K562 (cell line): ENCODE measurements around the gene NKG7. TPM values are rescaled to one million over a fixed set of nuclear protein-coding genes. Genes with fewer than 3 reads are reported as not detected.
A peak's percentile ranks its signal among the peaks of the same experiment; 100 is the strongest.

Experiments
- BCOR ChIP-seq: fragments of 450-650 bp; IDR thresholded peaks from 2 replicates; pipeline ENCODE4 v1.6.1; 2016
- EGR1 ChIP-seq: fragments of 450-650 bp; conservative IDR thresholded peaks from 2 replicates; pipeline ENCODE4 v1.6.1; 2017; ENCODE audit warnings: mild to moderate bottlenecking
- ILK ChIP-seq: fragments of 450-650 bp; IDR thresholded peaks from 2 replicates; pipeline ENCODE4 v1.6.1; 2016; ENCODE audit warnings: missing genetic modification characterization, low read depth, mild to moderate bottlenecking, missing compliant biosample characterization, moderate library complexity, borderline replicate concordance
- KLF13 ChIP-seq: fragments of 450-650 bp; IDR thresholded peaks from 2 replicates; pipeline ENCODE4 v1.6.1; 2016; ENCODE audit warnings: missing genetic modification characterization, low read depth, mild to moderate bottlenecking, missing compliant biosample characterization, moderate library complexity, borderline replicate concordance
- MLLT1 ChIP-seq, 2 experiments: fragments of 450-650 bp; IDR thresholded peaks; 2 replicates each; pipeline ENCODE4 v1.6.1; 2016
- MYC ChIP-seq, 2 experiments: fragments of 250-450 bp in 1 of 2; sonication (Bioruptor Pico) in 1 of 2; IDR thresholded peaks; 2 replicates each; pipeline versions ENCODE4 v1.5.1 to v1.6.1; 2012 to 2021; ENCODE audit warnings: low read depth in 2 of 2, borderline replicate concordance in 1 of 2, improper control_type of control experiment in 1 of 2, low read length in 1 of 2, mild to moderate bottlenecking in 1 of 2, moderate library complexity in 1 of 2
- MYNN ChIP-seq, 2 experiments: sonication (generic); formaldehyde crosslinking in 1 of 2; IDR thresholded peaks; 2 replicates each; pipeline versions ENCODE4 v1.5.0 to v1.6.1; 2016 to 2020; ENCODE audit warnings: antibody characterized with exemption in 1 of 2, missing genetic modification reagents in 1 of 2
- NKRF ChIP-seq: fragments of 450-650 bp; IDR thresholded peaks from 2 replicates; pipeline ENCODE4 v1.6.1; 2016; ENCODE audit warnings: borderline replicate concordance
- NR3C1 ChIP-seq: sonication (generic); formaldehyde crosslinking; IDR thresholded peaks from 2 replicates; pipeline ENCODE4 v1.8.1; 2022; ENCODE audit warnings: missing genetic modification reagents
- POLR2AphosphoS2 ChIP-seq: IDR thresholded peaks from 2 replicates; pipeline ENCODE4 v1.6.1; 2012; ENCODE audit warnings: low read length, improper control_type of control experiment
- RBBP5 ChIP-seq: fragments of 200-600 bp; sonication (generic); IDR thresholded peaks from 2 replicates; pipeline ENCODE4 v1.6.1; 2012; ENCODE audit warnings: borderline replicate concordance, mild to moderate bottlenecking, low read length, control low read depth, inconsistent platforms; ENCODE audit not compliant: insufficient read depth, poor library complexity, severe bottlenecking
- RFX7 ChIP-seq: fragments of 250-450 bp; sonication (Bioruptor Pico); IDR thresholded peaks from 2 replicates; pipeline ENCODE4 v1.5.1; 2021; ENCODE audit warnings: mild to moderate bottlenecking
- RHOXF2B ChIP-seq: fragments of 250-450 bp; sonication (Bioruptor Pico); conservative IDR thresholded peaks from 2 replicates; pipeline ENCODE4 v1.5.1; 2021
- SIN3A ChIP-seq, 2 experiments: fragments of 150-350 bp in 1 of 2; IDR thresholded peaks; 2 replicates each; pipeline ENCODE4 v1.6.1; 2011 to 2016; ENCODE audit warnings: borderline replicate concordance in 2 of 2, low read depth in 2 of 2, low read length in 2 of 2, mild to moderate bottlenecking in 2 of 2, moderate library complexity in 2 of 2; ENCODE audit not compliant: control insufficient read depth in 1 of 2
- SMAD4 ChIP-seq: fragments of 250-450 bp; sonication (Bioruptor Pico); conservative IDR thresholded peaks from 2 replicates; pipeline ENCODE4 v1.8.0; 2021; ENCODE audit warnings: inconsistent platforms, mild to moderate bottlenecking, moderate library complexity
- SRSF3 ChIP-seq: fragments of 200-400 bp; formaldehyde crosslinking; IDR thresholded peaks from 2 replicates; pipeline ENCODE4 v1.6.1; 2016; ENCODE audit warnings: mild to moderate bottlenecking, low read length, moderate library complexity; ENCODE audit not compliant: insufficient read depth
- TBP ChIP-seq: optimal IDR thresholded peaks from 2 replicates; pipeline ENCODE3; 2011; ENCODE audit warnings: low read depth, low read length, improper control_type of control experiment
- ZNF140 ChIP-seq: fragments of 250-450 bp; sonication (Bioruptor Pico); IDR thresholded peaks from 2 replicates; pipeline ENCODE4 v1.8.0; 2021; ENCODE audit warnings: moderate library complexity, mild to moderate bottlenecking, inconsistent platforms
- ZNF740 ChIP-seq, 3 experiments: fragments of 200-800 bp in 1 of 3; sonication (Bioruptor generic) in 1 of 3; sonication (generic) in 1 of 3; formaldehyde crosslinking in 1 of 3; IDR thresholded peaks; 2 replicates each; pipeline versions ENCODE4 v1.6.1 to v1.8.0; 2016 to 2022; ENCODE audit warnings: mild to moderate bottlenecking in 2 of 3, missing compliant biosample characterization in 2 of 3, missing genetic modification characterization in 2 of 3, missing genetic modification reagents in 1 of 3
- polyA plus RNA-seq, 8 experiments: library from polyadenylated mRNA; depleted of rRNA in 4 of 8; stranded (reverse) in 5 of 8; unstranded in 3 of 8; fragments of >200 nt; fragmentation: Nextera tagmentation in 2 of 8; fragmentation: Illumina TruSeq in 1 of 8; extraction: Ambion mirVana in 2 of 8; extraction: Trizol in 1 of 8; gene quantifications; 2 replicates each; pipeline versions ENCODE4 v1.2.1 to v1.2.3, GENCODE V29; 2011 to 2014; ENCODE audit warnings: inconsistent platforms in 1 of 8, missing spikeins in 1 of 8
- total RNA-seq, 7 experiments: library from RNA; depleted of rRNA in 6 of 7; stranded (reverse); fragments of >200 nt in 6 of 7; fragmentation: Illumina TruSeq in 2 of 7; extraction: Trizol in 2 of 7; gene quantifications; 2 replicates each; pipeline versions ENCODE4 v1.2.1 to v1.2.3, GENCODE V29; 2011 to 2021; ENCODE audit warnings: low replicate concordance in 1 of 7

NKG7 gene
- total and polyA plus RNA-seq, 9 of the 15 experiments (the other 6 are each of a cell fraction or from before 2014, with no cell fraction given) = 0.30 to 0.70 (median 0.51) TPM; not detected in 2

GRCh38 chr19:51367565-51368365, 4.7 kb downstream of the NKG7 start (continued):
- TF ChIP-seq NKRF (peak; percentile 85; the same call in 1 of the 2 replicates), ZNF140 (CRISPR knock-in tag) (no peak), ZNF740 (CRISPR knock-in tag; IDR thresholded peaks at IDR 0.05) (0 out of 2 replicates have a peak, but pooled peaks have one; percentile 63), ZNF740 (tag; IDR thresholded peaks at IDR 0.05) (no peak; a peak in 1 of 4 replicates), SIN3A (IDR thresholded peaks at IDR 0.05; ENCODE audit: borderline replicate concordance in 2 of 2, control insufficient read depth in 1 of 2, low read depth in 2 of 2, low read length in 2 of 2) (peak; percentile 54; a peak in 2 of 4 replicates), RBBP5 (peak; percentile 66), KLF13 (tag) (peak; percentile 76; the same call in 1 of the 2 replicates), BCOR (peak; percentile 24; the same call in 1 of the 2 replicates), NR3C1 (CRISPR knock-in tag) (no peak), MYNN (IDR thresholded peaks at IDR 0.05) (peak; percentile 8; the same call in 1 of the 2 replicates), MYNN (CRISPR knock-in tag; IDR thresholded peaks at IDR 0.05) (no peak), TBP (peak; percentile 45), EGR1 (peak; percentile 62), POLR2AphosphoS2 (peak; percentile 13; the same call in 1 of the 2 replicates), RHOXF2B (CRISPR knock-in tag) (no peak), RFX7 (no peak), ILK (tag) (no peak), SMAD4 (CRISPR knock-in tag) (peak; percentile 92), SRSF3 (no peak), MLLT1 (IDR thresholded peaks at IDR 0.05) (peak in 1 of 2 experiments; percentile 37; a peak in 1 of 4 replicates), MYC (IDR thresholded peaks at IDR 0.05; ENCODE audit: low read depth, low read length) (peak; percentile 81), MYC (CRISPR knock-in tag; IDR thresholded peaks at IDR 0.05; ENCODE audit: borderline replicate concordance, low read depth) (peak; percentile 52; the same call in 1 of the 2 replicates)
